Epithelial cell of proximal tubule (primary cell): ENCODE results near the gene KIF1C. TPM values are rescaled to one million over a fixed set of nuclear protein-coding genes. Genes with fewer than 3 reads are reported as not detected.

Experiments used
- DNase-seq: peaks from one replicate; pipeline ENCODE4 v3.0.0-alpha.2; 2011; ENCODE audit warnings: low read depth
- H3K4me3 ChIP-seq: 2 replicates; pipeline ENCODE4 v1.5.1; 2011; ENCODE audit warnings: low read depth, mild to moderate bottlenecking, low read length
- CTCF ChIP-seq: conservative IDR thresholded peaks from 2 replicates; pipeline ENCODE4 v1.5.1; 2012; ENCODE audit warnings: low read depth, mild to moderate bottlenecking, low read length
- total RNA-seq: library from RNA; depleted of rRNA; stranded (reverse); fragments of >200 nt; gene quantifications from 2 replicates; pipeline ENCODE4 v1.2.3, GENCODE V29; 2015

Gene KIF1C
- total RNA-seq, 1 donor from 2014 or later = 75.0 TPM

GRCh38 chr17:5043524-5043923, 45.8 kb downstream of the KIF1C start:
- H3K4me3 ChIP-seq = no peak overlapping the region
- no peak for TF ChIP-seq CTCF
- DNase-seq = no peak

- no peak for TF ChIP-seq CTCF
- DNase-seq = no peak
Measured at GRCh38 chr17:5044630-5045029, 46.9 kb downstream of the KIF1C start.

GRCh38 chr17:5045496-5045895, 47.7 kb downstream of the KIF1C start:
- H3K4me3 ChIP-seq = no peak overlapping the region
- TF ChIP-seq CTCF = no peak
- no peak for DNase-seq

More at GRCh38 chr17:5044630-5045029, 46.9 kb downstream of the KIF1C start:
- H3K4me3 ChIP-seq = no peak overlapping the region

GRCh38 chr17:5047446-5047845, 49.7 kb downstream of the KIF1C start:
- H3K4me3 ChIP-seq = no peak overlapping the region
- DNase-seq = no peak
- no peak for TF ChIP-seq CTCF

GRCh38 chr17:5049314-5049841, 51.6 kb downstream of the KIF1C start:
- DNase-seq = no peak
- H3K4me3 ChIP-seq = no peak overlapping the region
- TF ChIP-seq CTCF = no peak

GRCh38 chr17:5050278-5050677, 52.5 kb downstream of the KIF1C start:
- no peak overlapping the region for H3K4me3 ChIP-seq
- no peak for DNase-seq
- TF ChIP-seq CTCF = no peak

GRCh38 chr17:5055543-5055942, 57.8 kb downstream of the KIF1C start:
- H3K4me3 ChIP-seq = no peak overlapping the region
- TF ChIP-seq CTCF = no peak
- no peak for DNase-seq
